ENCODE data around the gene LIPC. TPM values are rescaled to one million over a fixed set of nuclear protein-coding genes. Genes with fewer than 3 reads are reported as not detected.

LIPC gene
- total RNA-seq, 2 experiments from 2014 or later: 0.61 to 1.2 TPM

DNA sequence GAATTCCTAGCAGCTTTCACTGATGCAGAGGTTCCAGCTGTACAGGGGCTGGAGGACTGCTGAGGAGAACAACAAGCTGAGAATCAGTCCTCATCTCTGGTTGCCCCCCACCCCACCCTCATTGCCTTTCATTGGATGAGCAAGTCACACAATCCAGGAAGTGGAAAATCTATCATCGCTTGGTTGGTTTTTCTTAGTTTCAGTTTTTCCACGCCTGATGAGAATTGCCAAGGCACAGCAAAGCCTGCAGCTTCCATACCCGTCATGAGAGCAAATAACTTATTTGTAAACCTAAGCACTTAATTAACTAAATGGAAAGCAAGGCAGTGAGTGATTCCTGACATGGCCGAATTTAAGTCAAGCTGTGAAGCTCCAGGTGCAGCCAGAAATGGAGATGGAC lies 21.4 kb upstream of the LIPC start:
- ChIA-PET POLR2A (interaction anchor here (1.1 to 1.5 kb wide), 4 partner anchors 9 to 360 kb away, joined by 3 to 5 read pairs (median 3); partner anchors contain the start of genes ADAM10 and MINDY2), CTCF (no interaction called here)
- Histone ChIP-seq H3K36me3 (ENCODE audit: insufficient read depth, low read length) (no peaks in the 10 kb centered on the region), H3K4me1 (ENCODE audit: insufficient read depth, low read length) (no peaks in the 10 kb centered on the region), H3K4me3 (ENCODE audit: low read length) (peak overlapping the region; percentile 52), H3K9me3 (ENCODE audit: control insufficient read depth in 1 of 2, insufficient read depth in 1 of 2, low read length in 2 of 2) (no peaks in the 10 kb centered on the region), H3K27ac (ENCODE audit: low read depth in 1 of 2, low read length in 2 of 2) (no peak overlapping the region), H3K27me3 (ENCODE audit: control insufficient read depth in 1 of 2, insufficient read depth in 2 of 2, low read length in 2 of 2) (no peaks in the 10 kb centered on the region)
- no peaks in the 10 kb centered on the region for H3K9me3 Mint-ChIP-seq
- intact Hi-C loops (cut with DNase I, micrococcal nuclease): no loop called here
- H3K27me3 Mint-ChIP-seq: no peaks in the 10 kb centered on the region
- peak; percentile 80 for ATAC-seq (ENCODE audit: poor library complexity)
- peaks cover 23% of the 10 kb centered on the region for H3K4me1 Mint-ChIP-seq (ENCODE audit: low read depth)
- TF ChIP-seq, protein P1, sequence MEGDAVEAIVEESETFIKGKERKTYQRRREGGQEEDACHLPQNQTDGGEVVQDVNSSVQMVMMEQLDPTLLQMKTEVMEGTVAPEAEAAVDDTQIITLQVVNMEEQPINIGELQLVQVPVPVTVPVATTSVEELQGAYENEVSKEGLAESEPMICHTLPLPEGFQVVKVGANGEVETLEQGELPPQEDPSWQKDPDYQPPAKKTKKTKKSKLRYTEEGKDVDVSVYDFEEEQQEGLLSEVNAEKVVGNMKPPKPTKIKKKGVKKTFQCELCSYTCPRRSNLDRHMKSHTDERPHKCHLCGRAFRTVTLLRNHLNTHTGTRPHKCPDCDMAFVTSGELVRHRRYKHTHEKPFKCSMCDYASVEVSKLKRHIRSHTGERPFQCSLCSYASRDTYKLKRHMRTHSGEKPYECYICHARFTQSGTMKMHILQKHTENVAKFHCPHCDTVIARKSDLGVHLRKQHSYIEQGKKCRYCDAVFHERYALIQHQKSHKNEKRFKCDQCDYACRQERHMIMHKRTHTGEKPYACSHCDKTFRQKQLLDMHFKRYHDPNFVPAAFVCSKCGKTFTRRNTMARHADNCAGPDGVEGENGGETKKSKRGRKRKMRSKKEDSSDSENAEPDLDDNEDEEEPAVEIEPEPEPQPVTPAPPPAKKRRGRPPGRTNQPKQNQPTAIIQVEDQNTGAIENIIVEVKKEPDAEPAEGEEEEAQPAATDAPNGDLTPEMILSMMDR (IDR thresholded peaks at IDR 0.05): no peak
- peak in 13 of 14 experiments; percentile 2 to 60 (median 11) for DNase-seq
- H3K27ac Mint-ChIP-seq: peak overlapping the region; percentile 58
- peak overlapping the region; percentile 80 for H3K4me3 Mint-ChIP-seq
- H3K36me3 Mint-ChIP-seq (ENCODE audit: low read depth): no peaks in the 10 kb centered on the region

DNA sequence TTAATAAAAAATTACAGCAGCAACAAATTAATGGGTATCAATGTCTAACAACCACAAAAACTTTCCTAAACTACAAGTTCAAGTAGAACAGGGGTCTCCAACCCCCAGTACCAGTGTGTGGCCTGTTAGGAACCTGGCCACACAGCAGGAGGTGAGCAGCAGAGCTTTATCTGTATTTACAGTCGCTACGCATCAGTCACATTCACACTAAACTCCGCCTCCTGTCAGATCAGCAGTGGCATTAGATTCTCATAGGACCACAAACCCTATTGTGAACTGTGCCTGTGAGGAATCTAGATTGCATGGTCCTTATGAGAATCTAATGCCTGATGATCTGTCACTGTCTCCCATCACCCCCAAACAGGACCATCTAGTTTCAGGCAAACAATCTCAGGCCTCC lies 18.5 kb upstream of the LIPC start:
- DNase-seq (no peak), ATAC-seq (ENCODE audit: poor library complexity) (no peak)
- Mint-ChIP-seq H3K36me3 (ENCODE audit: low read depth) (no peaks in the 10 kb centered on the region), H3K4me3 (no peak overlapping the region), H3K27me3 (no peaks in the 10 kb centered on the region), H3K4me1 (ENCODE audit: low read depth) (peaks cover 19% of the 10 kb centered on the region), H3K9me3 (no peaks in the 10 kb centered on the region), H3K27ac (no peak overlapping the region)
- intact Hi-C loops (cut with DNase I, micrococcal nuclease): no loop called here
- TF ChIP-seq, protein P1 (IDR thresholded peaks at IDR 0.05): no peak
- H3K4me3 ChIP-seq (ENCODE audit: low read length): no peak overlapping the region
- no peaks in the 10 kb centered on the region for H3K9me3 ChIP-seq (ENCODE audit: control insufficient read depth in 1 of 2, insufficient read depth in 1 of 2, low read length in 2 of 2)
- POLR2A ChIA-PET: no interaction called here
- H3K4me1 ChIP-seq (ENCODE audit: insufficient read depth, low read length): no peaks in the 10 kb centered on the region
- no peaks in the 10 kb centered on the region for H3K27me3 ChIP-seq (ENCODE audit: control insufficient read depth in 1 of 2, insufficient read depth in 2 of 2, low read length in 2 of 2)
- CTCF ChIA-PET: no interaction called here
- H3K27ac ChIP-seq (ENCODE audit: low read depth in 1 of 2, low read length in 2 of 2): no peak overlapping the region
- H3K36me3 ChIP-seq (ENCODE audit: insufficient read depth, low read length): no peaks in the 10 kb centered on the region

DNA sequence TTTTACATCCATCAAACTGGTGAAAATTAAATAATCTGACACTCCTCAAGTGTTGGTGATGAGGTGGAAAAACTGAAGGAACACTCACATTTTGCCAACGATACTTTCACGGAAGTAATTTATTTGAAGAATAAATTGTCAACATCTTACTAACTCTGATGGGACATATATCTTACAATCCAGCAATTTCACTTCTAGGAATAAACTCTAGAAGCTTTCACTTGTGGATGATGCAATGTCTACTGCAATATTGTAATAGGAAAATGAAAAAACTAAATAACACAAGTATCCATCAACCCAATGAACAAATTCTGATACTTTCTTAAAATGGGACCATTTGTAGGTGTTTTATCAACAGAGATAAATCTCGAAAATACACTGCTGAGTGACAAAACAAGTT lies 16.2 kb upstream of the LIPC start:
- ChIA-PET CTCF (no interaction called here), POLR2A (no interaction called here)
- intact Hi-C loops (cut with DNase I, micrococcal nuclease): no loop called here

More for the DNA sequence above, 16.2 kb upstream of the LIPC start:
- ATAC-seq (ENCODE audit: poor library complexity) (no peak), DNase-seq (no peak)
- H3K4me3 ChIP-seq (ENCODE audit: low read length): no peak overlapping the region
- Mint-ChIP-seq H3K36me3 (ENCODE audit: low read depth) (no peaks in the 10 kb centered on the region), H3K4me1 (ENCODE audit: low read depth) (peaks cover 4% of the 10 kb centered on the region), H3K4me3 (no peak overlapping the region), H3K9me3 (no peaks in the 10 kb centered on the region), H3K27ac (no peak overlapping the region), H3K27me3 (no peaks in the 10 kb centered on the region)
- H3K4me1 ChIP-seq (ENCODE audit: insufficient read depth, low read length): no peaks in the 10 kb centered on the region
- H3K27me3 ChIP-seq (ENCODE audit: control insufficient read depth in 1 of 2, insufficient read depth in 2 of 2, low read length in 2 of 2): no peaks in the 10 kb centered on the region
- no peaks in the 10 kb centered on the region for H3K9me3 ChIP-seq (ENCODE audit: control insufficient read depth in 1 of 2, insufficient read depth in 1 of 2, low read length in 2 of 2)
- no peak overlapping the region for H3K27ac ChIP-seq (ENCODE audit: low read depth in 1 of 2, low read length in 2 of 2)
- no peaks in the 10 kb centered on the region for H3K36me3 ChIP-seq (ENCODE audit: insufficient read depth, low read length)
- TF ChIP-seq, protein P1 (IDR thresholded peaks at IDR 0.05): no peak
